ENCODE data around the gene FBXW8.

FBXW8 gene

DNA sequence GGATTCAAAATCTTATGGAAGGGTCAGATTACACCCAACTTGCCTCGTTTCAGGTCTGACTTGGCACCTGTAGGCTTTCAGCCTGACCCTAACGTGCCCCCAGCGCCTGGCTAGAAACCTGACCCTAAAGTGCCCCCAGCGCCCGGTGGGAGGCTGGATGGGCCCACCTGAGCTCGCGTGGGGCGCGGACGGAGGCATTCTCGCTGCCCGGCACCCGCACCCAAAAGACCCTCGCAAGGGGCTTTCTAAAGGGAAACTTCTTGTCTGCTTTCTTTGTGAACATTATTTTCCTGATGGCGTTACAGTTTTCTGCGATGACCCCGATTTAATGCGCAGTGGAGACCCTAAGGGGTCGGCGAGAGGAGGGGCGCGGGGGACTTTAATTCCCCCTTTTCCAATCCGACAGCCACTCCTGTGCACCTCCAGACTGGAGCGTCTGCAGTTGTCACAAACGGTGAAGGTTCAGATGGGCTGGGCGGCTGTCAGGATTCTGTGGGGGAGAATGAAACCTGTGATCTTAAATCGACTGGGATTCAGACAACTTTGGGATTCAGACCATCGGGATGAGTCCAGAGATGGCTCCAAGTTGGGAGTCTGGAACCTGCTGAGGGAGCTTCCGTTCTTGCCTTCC, 28.8 kb upstream of the FBXW8 start (continued):
- TF ChIP-seq, protein P1, sequence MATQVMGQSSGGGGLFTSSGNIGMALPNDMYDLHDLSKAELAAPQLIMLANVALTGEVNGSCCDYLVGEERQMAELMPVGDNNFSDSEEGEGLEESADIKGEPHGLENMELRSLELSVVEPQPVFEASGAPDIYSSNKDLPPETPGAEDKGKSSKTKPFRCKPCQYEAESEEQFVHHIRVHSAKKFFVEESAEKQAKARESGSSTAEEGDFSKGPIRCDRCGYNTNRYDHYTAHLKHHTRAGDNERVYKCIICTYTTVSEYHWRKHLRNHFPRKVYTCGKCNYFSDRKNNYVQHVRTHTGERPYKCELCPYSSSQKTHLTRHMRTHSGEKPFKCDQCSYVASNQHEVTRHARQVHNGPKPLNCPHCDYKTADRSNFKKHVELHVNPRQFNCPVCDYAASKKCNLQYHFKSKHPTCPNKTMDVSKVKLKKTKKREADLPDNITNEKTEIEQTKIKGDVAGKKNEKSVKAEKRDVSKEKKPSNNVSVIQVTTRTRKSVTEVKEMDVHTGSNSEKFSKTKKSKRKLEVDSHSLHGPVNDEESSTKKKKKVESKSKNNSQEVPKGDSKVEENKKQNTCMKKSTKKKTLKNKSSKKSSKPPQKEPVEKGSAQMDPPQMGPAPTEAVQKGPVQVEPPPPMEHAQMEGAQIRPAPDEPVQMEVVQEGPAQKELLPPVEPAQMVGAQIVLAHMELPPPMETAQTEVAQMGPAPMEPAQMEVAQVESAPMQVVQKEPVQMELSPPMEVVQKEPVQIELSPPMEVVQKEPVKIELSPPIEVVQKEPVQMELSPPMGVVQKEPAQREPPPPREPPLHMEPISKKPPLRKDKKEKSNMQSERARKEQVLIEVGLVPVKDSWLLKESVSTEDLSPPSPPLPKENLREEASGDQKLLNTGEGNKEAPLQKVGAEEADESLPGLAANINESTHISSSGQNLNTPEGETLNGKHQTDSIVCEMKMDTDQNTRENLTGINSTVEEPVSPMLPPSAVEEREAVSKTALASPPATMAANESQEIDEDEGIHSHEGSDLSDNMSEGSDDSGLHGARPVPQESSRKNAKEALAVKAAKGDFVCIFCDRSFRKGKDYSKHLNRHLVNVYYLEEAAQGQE (tag by site-specific recombination; IDR thresholded peaks at IDR 0.05), result no peak
- TF ChIP-seq ZNF48 (tag by site-specific recombination; IDR thresholded peaks at IDR 0.05) (no peak), ZNF404 (tag by site-specific recombination; IDR thresholded peaks at IDR 0.05) (no peak), ZNF214 (tag by site-specific recombination; IDR thresholded peaks at IDR 0.05; ENCODE audit: borderline replicate concordance) (no peak), ZNF223 (tag by site-specific recombination; IDR thresholded peaks at IDR 0.05) (no peak), ZEB2 (tag by site-specific recombination; IDR thresholded peaks at IDR 0.05) (no peak), ZBTB48 (tag by site-specific recombination; IDR thresholded peaks at IDR 0.05) (no peak), ZNF791 (tag by site-specific recombination; IDR thresholded peaks at IDR 0.05) (no peak), GLI2 (tag by site-specific recombination; IDR thresholded peaks at IDR 0.05; ENCODE audit: borderline replicate concordance, low read depth) (no peak), SP3 (tag by site-specific recombination; IDR thresholded peaks at IDR 0.05) (no peak), ZNF184 (tag by site-specific recombination; IDR thresholded peaks at IDR 0.05) (no peak), ZFP41 (tag by site-specific recombination; IDR thresholded peaks at IDR 0.05; ENCODE audit: borderline replicate concordance) (no peak), GLIS1 (tag by site-specific recombination; IDR thresholded peaks at IDR 0.05) (peak; percentile 29; the same call in 1 of the 2 replicates), ZNF423 (tag by site-specific recombination; IDR thresholded peaks at IDR 0.05) (no peak), EGR2 (tag by site-specific recombination; IDR thresholded peaks at IDR 0.05; ENCODE audit: low read depth) (peak; percentile 22; the same call in 1 of the 2 replicates), IKZF3 (tag by site-specific recombination; IDR thresholded peaks at IDR 0.05) (0 out of 2 replicates have a peak, but pooled peaks have one; percentile 49), RBAK (tag by site-specific recombination; IDR thresholded peaks at IDR 0.05) (no peak), ZNF768 (tag by site-specific recombination; IDR thresholded peaks at IDR 0.05) (no peak), SP2 (tag by site-specific recombination; IDR thresholded peaks at IDR 0.05) (no peak), ZNF366 (tag by site-specific recombination; conservative IDR thresholded peaks at IDR 0.05) (no peak), ZNF561 (tag by site-specific recombination; IDR thresholded peaks at IDR 0.05; ENCODE audit: borderline replicate concordance) (no peak), ZBTB8A (tag by site-specific recombination; IDR thresholded peaks at IDR 0.05) (peak; percentile 81), ZNF830 (tag by site-specific recombination; IDR thresholded peaks at IDR 0.05; ENCODE audit: low read depth) (no peak), SETDB1 (IDR thresholded peaks at IDR 0.05; ENCODE audit: insufficient read length, low read length) (no peak), ZNF311 (tag by site-specific recombination; IDR thresholded peaks at IDR 0.05; ENCODE audit: borderline replicate concordance) (no peak)
- TF ChIP-seq, protein P2, sequence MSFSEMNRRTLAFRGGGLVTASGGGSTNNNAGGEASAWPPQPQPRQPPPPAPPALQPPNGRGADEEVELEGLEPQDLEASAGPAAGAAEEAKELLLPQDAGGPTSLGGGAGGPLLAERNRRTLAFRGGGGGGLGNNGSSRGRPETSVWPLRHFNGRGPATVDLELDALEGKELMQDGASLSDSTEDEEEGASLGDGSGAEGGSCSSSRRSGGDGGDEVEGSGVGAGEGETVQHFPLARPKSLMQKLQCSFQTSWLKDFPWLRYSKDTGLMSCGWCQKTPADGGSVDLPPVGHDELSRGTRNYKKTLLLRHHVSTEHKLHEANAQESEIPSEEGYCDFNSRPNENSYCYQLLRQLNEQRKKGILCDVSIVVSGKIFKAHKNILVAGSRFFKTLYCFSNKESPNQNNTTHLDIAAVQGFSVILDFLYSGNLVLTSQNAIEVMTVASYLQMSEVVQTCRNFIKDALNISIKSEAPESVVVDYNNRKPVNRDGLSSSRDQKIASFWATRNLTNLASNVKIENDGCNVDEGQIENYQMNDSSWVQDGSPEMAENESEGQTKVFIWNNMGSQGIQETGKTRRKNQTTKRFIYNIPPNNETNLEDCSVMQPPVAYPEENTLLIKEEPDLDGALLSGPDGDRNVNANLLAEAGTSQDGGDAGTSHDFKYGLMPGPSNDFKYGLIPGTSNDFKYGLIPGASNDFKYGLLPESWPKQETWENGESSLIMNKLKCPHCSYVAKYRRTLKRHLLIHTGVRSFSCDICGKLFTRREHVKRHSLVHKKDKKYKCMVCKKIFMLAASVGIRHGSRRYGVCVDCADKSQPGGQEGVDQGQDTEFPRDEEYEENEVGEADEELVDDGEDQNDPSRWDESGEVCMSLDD (tag by site-specific recombination; IDR thresholded peaks at IDR 0.05), result no peak
- TF ChIP-seq, protein P3, sequence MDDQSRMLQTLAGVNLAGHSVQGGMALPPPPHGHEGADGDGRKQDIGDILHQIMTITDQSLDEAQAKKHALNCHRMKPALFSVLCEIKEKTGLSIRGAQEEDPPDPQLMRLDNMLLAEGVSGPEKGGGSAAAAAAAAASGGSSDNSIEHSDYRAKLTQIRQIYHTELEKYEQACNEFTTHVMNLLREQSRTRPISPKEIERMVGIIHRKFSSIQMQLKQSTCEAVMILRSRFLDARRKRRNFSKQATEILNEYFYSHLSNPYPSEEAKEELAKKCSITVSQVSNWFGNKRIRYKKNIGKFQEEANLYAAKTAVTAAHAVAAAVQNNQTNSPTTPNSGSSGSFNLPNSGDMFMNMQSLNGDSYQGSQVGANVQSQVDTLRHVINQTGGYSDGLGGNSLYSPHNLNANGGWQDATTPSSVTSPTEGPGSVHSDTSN (CRISPR knock-in tag; IDR thresholded peaks at IDR 0.05), result no peak
- TF ChIP-seq, protein P4, sequence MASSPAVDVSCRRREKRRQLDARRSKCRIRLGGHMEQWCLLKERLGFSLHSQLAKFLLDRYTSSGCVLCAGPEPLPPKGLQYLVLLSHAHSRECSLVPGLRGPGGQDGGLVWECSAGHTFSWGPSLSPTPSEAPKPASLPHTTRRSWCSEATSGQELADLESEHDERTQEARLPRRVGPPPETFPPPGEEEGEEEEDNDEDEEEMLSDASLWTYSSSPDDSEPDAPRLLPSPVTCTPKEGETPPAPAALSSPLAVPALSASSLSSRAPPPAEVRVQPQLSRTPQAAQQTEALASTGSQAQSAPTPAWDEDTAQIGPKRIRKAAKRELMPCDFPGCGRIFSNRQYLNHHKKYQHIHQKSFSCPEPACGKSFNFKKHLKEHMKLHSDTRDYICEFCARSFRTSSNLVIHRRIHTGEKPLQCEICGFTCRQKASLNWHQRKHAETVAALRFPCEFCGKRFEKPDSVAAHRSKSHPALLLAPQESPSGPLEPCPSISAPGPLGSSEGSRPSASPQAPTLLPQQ (tag by site-specific recombination; IDR thresholded peaks at IDR 0.05), result peak; percentile 90
- TF ChIP-seq, protein P5, sequence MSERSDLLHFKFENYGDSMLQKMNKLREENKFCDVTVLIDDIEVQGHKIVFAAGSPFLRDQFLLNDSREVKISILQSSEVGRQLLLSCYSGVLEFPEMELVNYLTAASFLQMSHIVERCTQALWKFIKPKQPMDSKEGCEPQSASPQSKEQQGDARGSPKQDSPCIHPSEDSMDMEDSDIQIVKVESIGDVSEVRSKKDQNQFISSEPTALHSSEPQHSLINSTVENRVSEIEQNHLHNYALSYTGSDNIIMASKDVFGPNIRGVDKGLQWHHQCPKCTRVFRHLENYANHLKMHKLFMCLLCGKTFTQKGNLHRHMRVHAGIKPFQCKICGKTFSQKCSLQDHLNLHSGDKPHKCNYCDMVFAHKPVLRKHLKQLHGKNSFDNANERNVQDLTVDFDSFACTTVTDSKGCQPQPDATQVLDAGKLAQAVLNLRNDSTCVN (tag by site-specific recombination; optimal IDR thresholded peaks at IDR 0.05), result peak; percentile 16
- TF ChIP-seq, protein P6, sequence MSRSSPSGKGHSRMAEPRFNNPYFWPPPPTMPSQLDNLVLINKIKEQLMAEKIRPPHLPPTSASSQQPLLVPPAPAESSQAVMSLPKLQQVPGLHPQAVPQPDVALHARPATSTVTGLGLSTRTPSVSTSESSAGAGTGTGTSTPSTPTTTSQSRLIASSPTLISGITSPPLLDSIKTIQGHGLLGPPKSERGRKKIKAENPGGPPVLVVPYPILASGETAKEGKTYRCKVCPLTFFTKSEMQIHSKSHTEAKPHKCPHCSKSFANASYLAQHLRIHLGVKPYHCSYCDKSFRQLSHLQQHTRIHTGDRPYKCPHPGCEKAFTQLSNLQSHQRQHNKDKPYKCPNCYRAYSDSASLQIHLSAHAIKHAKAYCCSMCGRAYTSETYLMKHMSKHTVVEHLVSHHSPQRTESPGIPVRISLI (tag by site-specific recombination; IDR thresholded peaks at IDR 0.05), result no peak
